GM12865 (cell line): ENCODE data around the gene CDKAL1.

ENCODE experiments used
- DNase-seq: peaks from one replicate; pipeline ENCODE4 v3.0.0; 2010; ENCODE audit warnings: low read depth
- H3K4me3 ChIP-seq: 2 replicates; pipeline ENCODE4 v1.5.1; 2011; ENCODE audit warnings: mild to moderate bottlenecking, low read depth, low read length, control low read depth
- TF ChIP-seq, protein P1 (sequence below): IDR thresholded peaks from 2 replicates; pipeline ENCODE4 v1.5.1; 2011; ENCODE audit warnings: low read length, control low read depth, low read depth, inconsistent platforms; ENCODE audit not compliant: insufficient read depth; ENCODE audit errors: missing control alignments

The CDKAL1 gene

DNA sequence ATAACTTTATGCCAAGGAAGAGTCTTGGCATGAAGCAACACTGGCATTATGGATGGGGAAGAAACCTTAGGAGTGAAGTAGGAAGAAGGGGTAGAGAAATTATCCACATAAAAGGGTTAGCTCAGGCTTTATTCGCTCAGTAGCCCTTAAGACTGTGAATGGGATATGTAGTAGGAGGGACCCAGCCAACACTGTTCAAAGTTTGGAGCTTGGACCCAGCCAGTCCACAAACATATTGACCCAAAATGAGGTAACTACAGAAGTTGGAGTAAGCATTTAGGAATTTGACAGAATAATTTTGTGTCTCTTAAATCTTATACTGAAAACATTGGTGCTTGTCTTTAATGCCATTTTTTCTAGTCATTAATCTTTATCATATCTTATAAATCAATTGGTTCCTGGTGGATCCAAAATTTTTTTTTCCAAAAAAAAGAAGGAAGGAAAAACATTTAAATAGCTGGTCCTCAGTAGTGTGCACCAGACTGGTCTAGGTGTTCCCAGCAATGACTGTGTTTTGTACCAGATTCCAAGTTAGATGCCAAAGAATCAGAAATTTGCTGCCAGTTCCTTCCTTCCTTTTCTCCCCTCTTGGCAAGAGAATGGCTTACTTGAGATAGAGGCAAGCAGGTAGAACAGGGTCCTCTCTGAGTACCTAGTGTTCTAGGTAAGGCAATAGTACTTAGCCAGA is 607.5 kb downstream of the CDKAL1 start:
- DNase-seq = no peak
- TF ChIP-seq, protein P1, sequence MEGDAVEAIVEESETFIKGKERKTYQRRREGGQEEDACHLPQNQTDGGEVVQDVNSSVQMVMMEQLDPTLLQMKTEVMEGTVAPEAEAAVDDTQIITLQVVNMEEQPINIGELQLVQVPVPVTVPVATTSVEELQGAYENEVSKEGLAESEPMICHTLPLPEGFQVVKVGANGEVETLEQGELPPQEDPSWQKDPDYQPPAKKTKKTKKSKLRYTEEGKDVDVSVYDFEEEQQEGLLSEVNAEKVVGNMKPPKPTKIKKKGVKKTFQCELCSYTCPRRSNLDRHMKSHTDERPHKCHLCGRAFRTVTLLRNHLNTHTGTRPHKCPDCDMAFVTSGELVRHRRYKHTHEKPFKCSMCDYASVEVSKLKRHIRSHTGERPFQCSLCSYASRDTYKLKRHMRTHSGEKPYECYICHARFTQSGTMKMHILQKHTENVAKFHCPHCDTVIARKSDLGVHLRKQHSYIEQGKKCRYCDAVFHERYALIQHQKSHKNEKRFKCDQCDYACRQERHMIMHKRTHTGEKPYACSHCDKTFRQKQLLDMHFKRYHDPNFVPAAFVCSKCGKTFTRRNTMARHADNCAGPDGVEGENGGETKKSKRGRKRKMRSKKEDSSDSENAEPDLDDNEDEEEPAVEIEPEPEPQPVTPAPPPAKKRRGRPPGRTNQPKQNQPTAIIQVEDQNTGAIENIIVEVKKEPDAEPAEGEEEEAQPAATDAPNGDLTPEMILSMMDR = no peak
- no peak overlapping the region for H3K4me3 ChIP-seq

DNA sequence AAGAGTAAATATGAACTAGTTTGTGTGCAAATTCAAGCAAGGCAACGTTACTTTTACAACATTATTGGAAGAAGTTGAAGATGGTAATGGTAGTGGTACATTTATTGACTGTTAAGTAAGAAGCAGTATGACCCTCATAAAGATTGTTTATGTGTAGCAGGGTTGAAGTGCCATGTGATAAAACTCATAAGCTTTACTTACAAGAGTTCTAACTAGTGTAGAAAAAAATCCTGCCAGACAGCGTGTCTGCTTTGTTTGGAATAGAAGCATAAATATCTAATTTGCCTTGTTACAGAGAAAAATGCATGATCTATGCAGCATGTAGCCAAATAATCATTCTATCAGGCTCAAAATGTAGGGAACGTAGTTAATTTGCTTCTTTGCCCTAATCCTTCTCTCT is 608.5 kb downstream of the CDKAL1 start:
- TF ChIP-seq, protein P1 = no peak
- H3K4me3 ChIP-seq = no peak overlapping the region
- DNase-seq = no peak

DNA sequence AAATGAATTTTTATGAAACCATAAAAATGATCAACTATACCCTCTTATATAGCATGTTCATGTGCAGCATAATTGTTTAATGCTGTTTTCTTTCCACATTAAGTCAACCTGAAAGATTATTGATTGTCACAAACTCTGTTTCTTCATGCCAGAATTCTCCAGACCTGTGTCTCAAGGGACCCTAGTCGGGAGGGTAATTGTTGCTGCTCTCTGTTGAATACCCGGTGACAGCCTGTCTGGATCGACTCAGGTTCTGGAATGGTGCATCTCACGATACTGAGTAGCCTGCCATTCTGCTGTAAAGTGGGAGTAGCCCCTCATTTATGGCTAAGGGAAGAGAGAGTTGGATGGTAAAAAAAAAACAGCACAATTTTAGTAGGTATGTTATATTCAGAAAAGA is 609.4 kb downstream of the CDKAL1 start:
- no peak for DNase-seq
- TF ChIP-seq, protein P1 = no peak
- no peak overlapping the region for H3K4me3 ChIP-seq

DNA sequence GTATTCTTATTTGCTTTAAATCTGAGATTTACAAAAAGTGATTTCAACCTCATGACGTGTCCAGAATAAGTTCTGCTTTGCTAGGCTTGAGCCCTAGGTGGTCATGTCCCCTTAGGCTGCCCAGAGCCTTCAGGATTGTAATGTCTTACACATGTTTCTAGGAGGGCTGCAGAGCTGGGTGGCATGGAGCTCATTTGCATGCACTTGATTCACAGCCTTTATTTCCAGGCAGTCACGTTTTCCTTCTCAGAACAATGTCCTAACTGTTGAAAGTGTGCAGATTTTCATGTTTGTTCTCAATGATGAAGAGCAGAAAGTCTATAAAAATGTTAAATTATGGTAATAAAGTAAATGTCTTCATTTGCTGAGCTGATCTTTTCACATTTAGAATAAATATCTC is 610.7 kb downstream of the CDKAL1 start:
- no peak overlapping the region for H3K4me3 ChIP-seq
- DNase-seq = no peak
- TF ChIP-seq, protein P1 = no peak

DNA sequence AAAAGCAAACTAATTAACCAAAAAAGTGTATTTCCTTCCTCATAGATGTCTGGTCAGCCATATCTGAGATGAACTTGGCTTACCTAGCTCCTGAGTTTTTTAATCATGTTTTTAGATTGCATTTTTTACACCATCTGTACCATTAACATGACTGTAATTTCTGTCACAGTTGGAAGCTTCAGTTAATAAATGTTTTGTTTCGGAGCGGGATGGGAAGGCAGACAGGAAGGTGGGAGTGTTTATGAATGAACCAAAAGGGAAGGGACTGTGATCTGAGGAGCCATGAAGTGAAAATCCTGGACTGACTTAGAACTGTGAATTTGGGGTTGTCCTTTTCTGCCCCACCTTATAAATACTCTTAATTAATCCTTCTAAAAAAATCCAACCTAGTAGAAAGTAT is 613.7 kb downstream of the CDKAL1 start:
- no peak for DNase-seq
- H3K4me3 ChIP-seq = no peak overlapping the region
- TF ChIP-seq, protein P1 = no peak

DNA sequence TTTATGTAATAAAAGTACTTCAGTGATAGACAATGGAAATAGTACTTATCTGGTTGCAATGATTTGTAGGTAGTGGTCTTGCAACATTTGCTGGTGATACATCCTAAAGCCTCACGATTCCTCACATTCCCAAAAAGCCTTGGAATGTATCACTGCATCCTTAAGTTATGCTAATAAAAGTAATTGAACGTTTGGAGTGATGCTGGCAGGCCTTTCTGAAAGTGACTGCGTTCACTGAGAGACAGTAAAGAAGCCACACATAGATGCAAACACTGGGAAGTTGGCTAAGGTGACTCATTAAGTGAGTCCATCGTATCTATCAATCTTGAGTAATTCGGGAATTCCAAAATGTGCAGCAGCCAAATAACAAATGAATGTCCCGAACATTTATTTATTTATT is 615.2 kb downstream of the CDKAL1 start:
- no peak for DNase-seq
- TF ChIP-seq, protein P1 = no peak
- H3K4me3 ChIP-seq = no peak overlapping the region

DNA sequence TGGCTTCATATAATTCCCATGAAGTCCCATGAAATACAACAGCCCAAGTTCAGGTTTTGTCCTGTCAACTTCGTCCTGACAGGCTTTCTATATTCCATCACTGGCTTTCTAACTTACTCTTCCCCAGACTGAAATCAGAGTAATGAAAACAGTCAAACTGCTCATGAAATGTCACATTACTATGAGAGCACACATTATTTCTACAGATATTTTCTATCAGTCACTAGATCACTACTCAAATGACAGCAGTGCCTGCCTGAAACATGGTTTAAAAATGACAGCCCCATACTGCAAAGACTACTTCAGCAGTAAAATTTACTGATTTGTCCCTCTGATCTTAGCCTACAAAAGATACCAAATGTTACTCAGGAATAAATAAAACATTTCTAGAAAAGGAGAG is 616.4 kb downstream of the CDKAL1 start:
- TF ChIP-seq, protein P1 = no peak
- DNase-seq = no peak
- H3K4me3 ChIP-seq = no peak overlapping the region
